ENCODE measurements around the gene RBPJ. TPM values are rescaled to one million over a fixed set of nuclear protein-coding genes. Genes with fewer than 3 reads are reported as not detected.

The RBPJ gene
- polyA plus RNA-seq, 1 of the 3 experiments (the other 2 are of a cell fraction): 13.8 TPM

- H3K27ac ChIP-seq (ENCODE audit: low read depth in 2 of 2, low read length in 1 of 2): no peak overlapping the region
- CTCF ChIA-PET: interaction anchor here (1.1 kb wide), 1 partner anchor 22 kb away, joined by 3 read pairs; no protein-coding TSS in a partner anchor
- H3K9ac ChIP-seq: no peak overlapping the region
- no peak overlapping the region for H3K4me2 ChIP-seq
- no peaks in the 10 kb centered on the region for H4K20me1 ChIP-seq (ENCODE audit: insufficient read depth)
- TF ChIP-seq ELF1 (IDR thresholded peaks at IDR 0.05) (no peak), SMC3 (IDR thresholded peaks at IDR 0.05; ENCODE audit: low read depth, low read length) (no peak), USF2 (IDR thresholded peaks at IDR 0.05; ENCODE audit: borderline replicate concordance, low read depth, low read length) (no peak), NFIC (IDR thresholded peaks at IDR 0.05; ENCODE audit: borderline replicate concordance) (no peak), TEAD4 (IDR thresholded peaks at IDR 0.05; ENCODE audit: borderline replicate concordance, insufficient read depth) (no peak)
- TF ChIP-seq, protein P1, sequence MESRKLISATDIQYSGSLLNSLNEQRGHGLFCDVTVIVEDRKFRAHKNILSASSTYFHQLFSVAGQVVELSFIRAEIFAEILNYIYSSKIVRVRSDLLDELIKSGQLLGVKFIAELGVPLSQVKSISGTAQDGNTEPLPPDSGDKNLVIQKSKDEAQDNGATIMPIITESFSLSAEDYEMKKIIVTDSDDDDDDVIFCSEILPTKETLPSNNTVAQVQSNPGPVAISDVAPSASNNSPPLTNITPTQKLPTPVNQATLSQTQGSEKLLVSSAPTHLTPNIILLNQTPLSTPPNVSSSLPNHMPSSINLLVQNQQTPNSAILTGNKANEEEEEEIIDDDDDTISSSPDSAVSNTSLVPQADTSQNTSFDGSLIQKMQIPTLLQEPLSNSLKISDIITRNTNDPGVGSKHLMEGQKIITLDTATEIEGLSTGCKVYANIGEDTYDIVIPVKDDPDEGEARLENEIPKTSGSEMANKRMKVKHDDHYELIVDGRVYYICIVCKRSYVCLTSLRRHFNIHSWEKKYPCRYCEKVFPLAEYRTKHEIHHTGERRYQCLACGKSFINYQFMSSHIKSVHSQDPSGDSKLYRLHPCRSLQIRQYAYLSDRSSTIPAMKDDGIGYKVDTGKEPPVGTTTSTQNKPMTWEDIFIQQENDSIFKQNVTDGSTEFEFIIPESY (IDR thresholded peaks at IDR 0.05; ENCODE audit: borderline replicate concordance, low read depth): no peak
- TF ChIP-seq, protein P2, sequence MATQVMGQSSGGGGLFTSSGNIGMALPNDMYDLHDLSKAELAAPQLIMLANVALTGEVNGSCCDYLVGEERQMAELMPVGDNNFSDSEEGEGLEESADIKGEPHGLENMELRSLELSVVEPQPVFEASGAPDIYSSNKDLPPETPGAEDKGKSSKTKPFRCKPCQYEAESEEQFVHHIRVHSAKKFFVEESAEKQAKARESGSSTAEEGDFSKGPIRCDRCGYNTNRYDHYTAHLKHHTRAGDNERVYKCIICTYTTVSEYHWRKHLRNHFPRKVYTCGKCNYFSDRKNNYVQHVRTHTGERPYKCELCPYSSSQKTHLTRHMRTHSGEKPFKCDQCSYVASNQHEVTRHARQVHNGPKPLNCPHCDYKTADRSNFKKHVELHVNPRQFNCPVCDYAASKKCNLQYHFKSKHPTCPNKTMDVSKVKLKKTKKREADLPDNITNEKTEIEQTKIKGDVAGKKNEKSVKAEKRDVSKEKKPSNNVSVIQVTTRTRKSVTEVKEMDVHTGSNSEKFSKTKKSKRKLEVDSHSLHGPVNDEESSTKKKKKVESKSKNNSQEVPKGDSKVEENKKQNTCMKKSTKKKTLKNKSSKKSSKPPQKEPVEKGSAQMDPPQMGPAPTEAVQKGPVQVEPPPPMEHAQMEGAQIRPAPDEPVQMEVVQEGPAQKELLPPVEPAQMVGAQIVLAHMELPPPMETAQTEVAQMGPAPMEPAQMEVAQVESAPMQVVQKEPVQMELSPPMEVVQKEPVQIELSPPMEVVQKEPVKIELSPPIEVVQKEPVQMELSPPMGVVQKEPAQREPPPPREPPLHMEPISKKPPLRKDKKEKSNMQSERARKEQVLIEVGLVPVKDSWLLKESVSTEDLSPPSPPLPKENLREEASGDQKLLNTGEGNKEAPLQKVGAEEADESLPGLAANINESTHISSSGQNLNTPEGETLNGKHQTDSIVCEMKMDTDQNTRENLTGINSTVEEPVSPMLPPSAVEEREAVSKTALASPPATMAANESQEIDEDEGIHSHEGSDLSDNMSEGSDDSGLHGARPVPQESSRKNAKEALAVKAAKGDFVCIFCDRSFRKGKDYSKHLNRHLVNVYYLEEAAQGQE (IDR thresholded peaks at IDR 0.05; ENCODE audit: low read depth, low read length): no peak
- no peaks in the 10 kb centered on the region for H3K9me2 ChIP-seq
- no peaks in the 10 kb centered on the region for H3K79me2 ChIP-seq (ENCODE audit: insufficient read depth)
- no peaks in the 10 kb centered on the region for H3F3A ChIP-seq (replicated peaks; ENCODE audit: insufficient read depth)
- DNase-seq: no peak
- no peaks in the 10 kb centered on the region; the same call in 1 of the 2 replicates for H3K27me3 ChIP-seq (ENCODE audit: insufficient read depth)
- no peaks in the 10 kb centered on the region for H3K9me3 ChIP-seq
- POLR2A ChIA-PET: no interaction called here
- no peak overlapping the region for H2AFZ ChIP-seq (ENCODE audit: low read depth)
- WGBS (ENCODE audit: low lambda C conversion rate): 89% methylated on average over 4 of the region's 4 CpGs
- no peaks in the 10 kb centered on the region for H3K4me1 ChIP-seq (ENCODE audit: control insufficient read depth in 1 of 2, insufficient read depth in 2 of 2, low read depth in 1 of 2, low read length in 1 of 2)
- no peak overlapping the region for H3K4me3 ChIP-seq (ENCODE audit: low read depth in 2 of 2, low read length in 1 of 2)
- no peaks in the 10 kb centered on the region for H3K36me3 ChIP-seq (replicated peaks in 1 of 2; ENCODE audit: control insufficient read depth in 1 of 2, insufficient read depth in 2 of 2, low read length in 1 of 2)
Measured at GRCh38 chr4:26296514-26296913, 24.3 kb upstream of the RBPJ start.

DNA sequence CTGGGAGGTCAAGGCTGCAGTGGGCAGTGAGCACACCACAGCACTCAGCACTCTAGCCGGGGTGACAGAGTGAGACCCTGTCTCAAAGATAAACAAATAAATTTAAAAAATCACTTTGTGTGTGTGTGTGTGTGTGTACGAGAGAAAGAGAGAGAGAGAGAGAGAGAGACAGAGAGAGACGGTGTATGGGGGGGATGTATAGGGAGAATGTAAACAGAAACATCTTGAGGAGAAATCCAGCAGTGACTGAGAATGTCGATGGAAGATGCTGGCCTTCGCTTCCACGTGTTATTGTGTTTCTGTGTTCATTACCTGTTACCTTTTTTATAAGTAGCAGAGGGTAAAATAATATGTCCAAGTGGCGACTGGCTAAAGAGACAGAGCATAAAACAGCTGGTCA lies 23.6 kb upstream of the RBPJ start:
- Histone ChIP-seq H4K20me1 (ENCODE audit: insufficient read depth) (no peaks in the 10 kb centered on the region), H3K79me2 (ENCODE audit: insufficient read depth) (no peaks in the 10 kb centered on the region), H3K4me1 (ENCODE audit: control insufficient read depth in 1 of 2, insufficient read depth in 2 of 2, low read depth in 1 of 2, low read length in 1 of 2) (no peaks in the 10 kb centered on the region), H3K4me3 (ENCODE audit: low read depth in 2 of 2, low read length in 1 of 2) (no peak overlapping the region), H3K27ac (ENCODE audit: low read depth in 2 of 2, low read length in 1 of 2) (no peak overlapping the region), H3K4me2 (no peak overlapping the region), H3K9ac (no peak overlapping the region), H3K9me2 (no peaks in the 10 kb centered on the region), H3F3A (replicated peaks; ENCODE audit: insufficient read depth) (no peaks in the 10 kb centered on the region), H3K27me3 (ENCODE audit: insufficient read depth) (no peaks in the 10 kb centered on the region; the same call in 1 of the 2 replicates), H3K36me3 (replicated peaks in 1 of 2; ENCODE audit: control insufficient read depth in 1 of 2, insufficient read depth in 2 of 2, low read length in 1 of 2) (no peaks in the 10 kb centered on the region), H2AFZ (ENCODE audit: low read depth) (no peak overlapping the region), H3K9me3 (no peaks in the 10 kb centered on the region)
- no peak for TF ChIP-seq TAF1 (IDR thresholded peaks at IDR 0.05; ENCODE audit: borderline replicate concordance, low read depth, low read length)
- TF ChIP-seq, protein P3, sequence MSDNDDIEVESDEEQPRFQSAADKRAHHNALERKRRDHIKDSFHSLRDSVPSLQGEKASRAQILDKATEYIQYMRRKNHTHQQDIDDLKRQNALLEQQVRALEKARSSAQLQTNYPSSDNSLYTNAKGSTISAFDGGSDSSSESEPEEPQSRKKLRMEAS (IDR thresholded peaks at IDR 0.05; ENCODE audit: low read depth): no peak
- no peak for TF ChIP-seq TCF12 (IDR thresholded peaks at IDR 0.05)
- no peak for TF ChIP-seq USF2 (IDR thresholded peaks at IDR 0.05; ENCODE audit: borderline replicate concordance, low read depth, low read length)
- TF ChIP-seq NFIC (IDR thresholded peaks at IDR 0.05; ENCODE audit: borderline replicate concordance): no peak
- no peak for TF ChIP-seq JUND (IDR thresholded peaks at IDR 0.05)
- ChIA-PET POLR2A (no interaction called here), CTCF (no interaction called here)
- WGBS (ENCODE audit: low lambda C conversion rate): 85% methylated on average over 7 of the region's 7 CpGs
- DNase-seq: no peak
